HG02981 (cell line): ENCODE results near the gene LRMDA.
"Not testable (repeated sequence)": the region's sequence is repeated elsewhere in the genome, so short reads cannot be mapped to it uniquely, and the experiment has no call there.

Experiments
- ATAC-seq: cut with Tn5 transposase; IDR thresholded peaks from one replicate; pipeline ENCODE4 v1.9.1; 2021; ENCODE audit warnings: mild to moderate bottlenecking, moderate library complexity; ENCODE audit not compliant: unreplicated experiment

LRMDA gene

GRCh38 chr10:76125900-76126299 is 694.5 kb downstream of the LRMDA start:
- no peak for ATAC-seq

GRCh38 chr10:76126607-76127527 is 695.4 kb downstream of the LRMDA start:
- ATAC-seq, result no peak

GRCh38 chr10:76127984-76128589 is 696.7 kb downstream of the LRMDA start:
- ATAC-seq, result no peak

GRCh38 chr10:76129213-76129612 is 697.8 kb downstream of the LRMDA start:
- ATAC-seq, result no peak

GRCh38 chr10:76130892-76131291 is 699.5 kb downstream of the LRMDA start:
- no peak for ATAC-seq

GRCh38 chr10:76133597-76134255 is 702.3 kb downstream of the LRMDA start:
- ATAC-seq, result no peak

- no peak for ATAC-seq
These were observed 705.5 kb downstream of the LRMDA start for GRCh38 chr10:76136961-76137360.

- no peak for ATAC-seq
These were observed 706.9 kb downstream of the LRMDA start for GRCh38 chr10:76138286-76138685.

- ATAC-seq, result no peak
These were observed 707.5 kb downstream of the LRMDA start for GRCh38 chr10:76138906-76139305.

- ATAC-seq, result no peak
These were observed 708.0 kb downstream of the LRMDA start for GRCh38 chr10:76139431-76139830.

- ATAC-seq, result no peak
These were observed 710.0 kb downstream of the LRMDA start for GRCh38 chr10:76141376-76141775.

- ATAC-seq, result not testable (repeated sequence)
These were observed 716.8 kb downstream of the LRMDA start for GRCh38 chr10:76148217-76148616.

GRCh38 chr10:76149182-76149581 is 717.8 kb downstream of the LRMDA start:
- ATAC-seq, result no peak

GRCh38 chr10:76149602-76150138 is 718.2 kb downstream of the LRMDA start:
- no peak for ATAC-seq

GRCh38 chr10:76150139-76150875 is 718.9 kb downstream of the LRMDA start:
- no peak for ATAC-seq

GRCh38 chr10:76150876-76151288 is 719.5 kb downstream of the LRMDA start:
- no peak for ATAC-seq

- no peak for ATAC-seq
These were observed 720.8 kb downstream of the LRMDA start for GRCh38 chr10:76152186-76152585.

GRCh38 chr10:76155961-76156360 is 724.5 kb downstream of the LRMDA start:
- no peak for ATAC-seq

GRCh38 chr10:76160446-76161300 is 729.2 kb downstream of the LRMDA start:
- no peak for ATAC-seq

- ATAC-seq, result no peak
These were observed 729.8 kb downstream of the LRMDA start for GRCh38 chr10:76161301-76161582.
